ENCODE data around the gene ZBTB17.

- TF ChIP-seq CTCF (conservative IDR thresholded peaks at IDR 0.05; ENCODE audit: low read length) (no peak), EZH2phosphoT487 (IDR thresholded peaks at IDR 0.05; ENCODE audit: borderline replicate concordance, low read depth, low read length) (no peak)
Measured at GRCh38 chr1:15935056-15935950, 40.6 kb downstream of the ZBTB17 start.

Measured in OCI-LY7 (cell line).